ENCODE measurements around the gene JAK1. TPM values are rescaled to one million over a fixed set of nuclear protein-coding genes. Genes with fewer than 3 reads are reported as not detected.

Gene JAK1
- total RNA-seq, 1 experiment from 2014 or later = 130 TPM

DNA sequence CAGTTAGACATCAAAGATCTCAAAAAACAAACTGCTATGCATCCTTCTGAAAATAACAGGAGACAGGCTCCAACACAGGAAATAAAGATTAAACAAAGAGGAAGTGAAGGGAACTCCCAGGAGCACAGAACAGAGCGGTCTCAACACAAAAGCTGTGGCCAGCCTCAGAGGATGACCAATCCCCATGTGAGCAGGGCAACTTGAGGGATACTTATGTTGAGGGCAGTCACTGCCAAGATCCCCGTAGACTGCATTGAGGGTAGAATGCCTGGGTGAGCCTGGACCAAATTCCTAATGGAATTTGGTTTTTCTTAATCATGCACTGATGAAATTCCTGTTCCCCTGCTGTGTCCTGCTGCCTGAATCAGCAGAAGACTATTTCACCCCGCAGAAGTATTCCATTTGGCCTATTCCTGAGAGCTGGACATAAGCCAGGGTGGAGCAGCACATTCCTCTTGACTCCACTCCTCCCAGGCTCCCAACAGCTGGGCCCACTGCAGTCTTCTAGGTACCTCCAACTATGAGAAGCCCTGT lies 49.0 kb downstream of the JAK1 start:
- CTCF ChIA-PET = interaction anchor here (0.7 to 1.4 kb wide), 2 partner anchors 49 to 162 kb away, joined by 3 read pairs; partner anchors contain the start of gene JAK1
- peak overlapping the region; percentile 45 for H3K27ac Mint-ChIP-seq (ENCODE audit: unreplicated experiment)
- peaks cover 13% of the 10 kb centered on the region for H3K36me3 Mint-ChIP-seq (ENCODE audit: insufficient read depth, unreplicated experiment)
- intact Hi-C loops (cut with micrococcal nuclease; ENCODE audit: unreplicated experiment) = loop anchor here (2.0 kb wide), 1 partner anchor 19 kb away; no protein-coding TSS in a partner anchor
- H3K27me3 Mint-ChIP-seq (ENCODE audit: unreplicated experiment) = no peaks in the 10 kb centered on the region
- no peak for TF ChIP-seq CTCF (IDR thresholded peaks at IDR 0.05; ENCODE audit: unreplicated experiment)
- BruUV-seq (replicated peaks) = no TSS peak
- H3K9me3 Mint-ChIP-seq (ENCODE audit: low read depth, unreplicated experiment) = no peaks in the 10 kb centered on the region
- H3K4me1 Mint-ChIP-seq (ENCODE audit: low read depth, unreplicated experiment) = peaks cover 86% of the 10 kb centered on the region
- DNase-seq = no peak
- peak overlapping the region; percentile 11 for H3K4me3 Mint-ChIP-seq (ENCODE audit: low read depth, unreplicated experiment)

GRCh38 chr1:64915381-64916274 lies 50.7 kb downstream of the JAK1 start:
- TSS peak; percentile 81 for BruUV-seq (replicated peaks)
- H3K4me3 Mint-ChIP-seq (ENCODE audit: low read depth, unreplicated experiment) = peak overlapping the region; percentile 40
- H3K27ac Mint-ChIP-seq (ENCODE audit: unreplicated experiment) = peak overlapping the region; percentile 45
- no peaks in the 10 kb centered on the region for H3K27me3 Mint-ChIP-seq (ENCODE audit: unreplicated experiment)
- DNase-seq = peak; percentile 64
- TF ChIP-seq CTCF (IDR thresholded peaks at IDR 0.05; ENCODE audit: unreplicated experiment) = no peak
- H3K36me3 Mint-ChIP-seq (ENCODE audit: insufficient read depth, unreplicated experiment) = peaks cover 13% of the 10 kb centered on the region
- H3K9me3 Mint-ChIP-seq (ENCODE audit: low read depth, unreplicated experiment) = no peaks in the 10 kb centered on the region
- H3K4me1 Mint-ChIP-seq (ENCODE audit: low read depth, unreplicated experiment) = peaks cover 85% of the 10 kb centered on the region
- CTCF ChIA-PET = interaction anchor here (1.1 to 1.2 kb wide), 2 partner anchors 18 to 67 kb away, joined by 3 to 5 read pairs; no protein-coding TSS in a partner anchor
- intact Hi-C loops (cut with micrococcal nuclease; ENCODE audit: unreplicated experiment) = loop anchor here (2.0 kb wide), 1 partner anchor 17 kb away; no protein-coding TSS in a partner anchor

DNA sequence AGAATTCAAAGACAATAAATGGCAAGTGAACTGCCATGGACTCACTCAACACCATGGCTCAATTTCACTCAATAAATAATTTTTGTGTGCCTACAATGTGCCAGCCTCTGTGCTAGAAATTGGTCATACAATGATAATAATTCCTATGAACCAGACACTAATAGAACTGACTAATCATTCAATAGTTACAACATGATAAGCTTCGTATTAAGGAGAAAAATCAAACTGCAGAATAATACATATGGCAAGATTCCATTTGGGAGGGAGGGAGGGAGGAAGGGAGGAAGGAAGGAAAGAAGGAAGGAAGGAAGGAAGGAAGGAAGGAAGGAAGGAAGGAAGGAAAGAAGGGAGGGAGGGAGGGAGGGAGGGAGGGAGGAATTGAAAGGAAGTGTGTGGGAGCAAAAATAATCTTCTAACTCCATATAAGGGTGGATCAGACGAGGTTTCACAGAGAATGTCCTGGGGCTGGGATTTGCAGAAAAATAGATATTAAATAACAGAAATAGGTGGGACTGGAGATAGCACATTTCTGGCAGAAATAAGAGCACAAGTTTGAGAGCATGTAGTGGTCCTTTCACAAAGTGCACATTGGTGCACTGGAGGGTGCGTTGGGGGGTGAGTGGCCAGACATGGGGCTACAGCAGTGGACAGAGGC lies 52.9 kb downstream of the JAK1 start:
- H3K9me3 Mint-ChIP-seq (ENCODE audit: low read depth, unreplicated experiment) = no peaks in the 10 kb centered on the region
- intact Hi-C loops (cut with micrococcal nuclease; ENCODE audit: unreplicated experiment) = no loop called here
- H3K4me3 Mint-ChIP-seq (ENCODE audit: low read depth, unreplicated experiment) = no peak overlapping the region
- CTCF ChIA-PET = no interaction called here
- H3K27me3 Mint-ChIP-seq (ENCODE audit: unreplicated experiment) = no peaks in the 10 kb centered on the region
- BruUV-seq (replicated peaks) = no TSS peak
- peak overlapping the region; percentile 51 for H3K27ac Mint-ChIP-seq (ENCODE audit: unreplicated experiment)
- H3K4me1 Mint-ChIP-seq (ENCODE audit: low read depth, unreplicated experiment) = peaks cover 76% of the 10 kb centered on the region
- H3K36me3 Mint-ChIP-seq (ENCODE audit: insufficient read depth, unreplicated experiment) = peaks cover 10% of the 10 kb centered on the region
- DNase-seq = no peak
- TF ChIP-seq CTCF (IDR thresholded peaks at IDR 0.05; ENCODE audit: unreplicated experiment) = no peak

GRCh38 chr1:64912191-64912590 lies 54.2 kb downstream of the JAK1 start:
- Mint-ChIP-seq H3K36me3 (ENCODE audit: insufficient read depth, unreplicated experiment) (peaks cover 10% of the 10 kb centered on the region), H3K27ac (ENCODE audit: unreplicated experiment) (no peak overlapping the region)
- CTCF ChIA-PET = interaction anchor here (1.6 kb wide), 1 partner anchor 11 kb away, joined by 4 read pairs; no protein-coding TSS in a partner anchor

More at GRCh38 chr1:64912191-64912590, 54.2 kb downstream of the JAK1 start:
- DNase-seq = no peak
- TF ChIP-seq CTCF (IDR thresholded peaks at IDR 0.05; ENCODE audit: unreplicated experiment) = no peak
- no TSS peak for BruUV-seq (replicated peaks)
- Mint-ChIP-seq H3K9me3 (ENCODE audit: low read depth, unreplicated experiment) (no peaks in the 10 kb centered on the region), H3K27me3 (ENCODE audit: unreplicated experiment) (no peaks in the 10 kb centered on the region), H3K4me1 (ENCODE audit: low read depth, unreplicated experiment) (peaks cover 76% of the 10 kb centered on the region), H3K4me3 (ENCODE audit: low read depth, unreplicated experiment) (no peak overlapping the region)
- intact Hi-C loops (cut with micrococcal nuclease; ENCODE audit: unreplicated experiment) = no loop called here
